ENCODE results near the gene ZNF121. TPM values are rescaled to one million over a fixed set of nuclear protein-coding genes. Genes with fewer than 3 reads are reported as not detected.

The ZNF121 gene
- total RNA-seq, 2 experiments from 2014 or later, result 57.1 to 60.1 TPM

- Mint-ChIP-seq H3K36me3 (ENCODE audit: low read depth) (peaks cover 95% of the 10 kb centered on the region), H3K27me3 (ENCODE audit: low read depth) (no peaks in the 10 kb centered on the region), H3K9me3 (peaks cover 64% of the 10 kb centered on the region), H3K4me3 (no peak overlapping the region), H3K4me1 (ENCODE audit: low read depth) (peaks cover 3% of the 10 kb centered on the region), H3K27ac (no peak overlapping the region)
- intact Hi-C loops (cut with micrococcal nuclease), result no loop called here
- CTCF ChIA-PET, result no interaction called here
- DNase-seq, result peak; percentile 10
These were observed 52.4 kb downstream of the ZNF121 start for GRCh38 chr19:9531933-9532332.

- H3K4me1 Mint-ChIP-seq (ENCODE audit: low read depth), result no peaks in the 10 kb centered on the region
- no peak overlapping the region for H3K4me3 Mint-ChIP-seq
- peaks cover 76% of the 10 kb centered on the region for H3K9me3 Mint-ChIP-seq
- no peaks in the 10 kb centered on the region for H3K27me3 Mint-ChIP-seq (ENCODE audit: low read depth)
- intact Hi-C loops (cut with micrococcal nuclease), result no loop called here
- H3K27ac Mint-ChIP-seq, result no peak overlapping the region
- peaks cover 87% of the 10 kb centered on the region for H3K36me3 Mint-ChIP-seq (ENCODE audit: low read depth)
- DNase-seq, result no peak
- CTCF ChIA-PET, result no interaction called here
These were observed 55.5 kb downstream of the ZNF121 start for GRCh38 chr19:9528757-9529336.

- H3K27ac Mint-ChIP-seq, result no peak overlapping the region
- CTCF ChIA-PET, result no interaction called here
- peaks cover 66% of the 10 kb centered on the region for H3K36me3 Mint-ChIP-seq (ENCODE audit: low read depth)
- no peaks in the 10 kb centered on the region for H3K4me1 Mint-ChIP-seq (ENCODE audit: low read depth)
- H3K4me3 Mint-ChIP-seq, result no peak overlapping the region
- no peak for DNase-seq
- peaks cover 63% of the 10 kb centered on the region for H3K9me3 Mint-ChIP-seq
- no peaks in the 10 kb centered on the region for H3K27me3 Mint-ChIP-seq (ENCODE audit: low read depth)
- intact Hi-C loops (cut with micrococcal nuclease), result no loop called here
These were observed 60.3 kb downstream of the ZNF121 start for GRCh38 chr19:9523885-9524474.

Other genes with a start within 250 kb of the ZNF121 start
- under 1 TPM; 0.64 to 0.91 TPM for gene ZNF177, start 221.5 kb downstream of the ZNF121 start, total RNA-seq
- 10 to 100 TPM; 19.7 to 21.9 TPM for gene ZNF266, start 148.9 kb downstream of the ZNF121 start, total RNA-seq
- gene ZNF560, start 85.9 kb downstream of the ZNF121 start, total RNA-seq, result under 1 TPM in 1 of 2 experiments, not detected in 1; 0.12 TPM
- 10 to 100 TPM; 11.2 to 12.3 TPM for gene ZNF426, start 45.9 kb downstream of the ZNF121 start, total RNA-seq
- gene ZNF561, start 36.7 kb upstream of the ZNF121 start, total RNA-seq, result 10 to 100 TPM; 28.7 to 29.4 TPM
- gene ZNF562, start 90.6 kb upstream of the ZNF121 start, total RNA-seq, result 10 to 100 TPM; 20.1 to 21.9 TPM
- 1 to 10 TPM; 2.0 to 3.5 TPM for gene ZNF846, start 184.2 kb upstream of the ZNF121 start, total RNA-seq
- 10 to 100 TPM; 17.5 to 19.8 TPM for gene FBXL12, start 234.6 kb upstream of the ZNF121 start, total RNA-seq
- gene UBL5, start 243.4 kb upstream of the ZNF121 start, total RNA-seq, result 100 to 1,000 TPM; 287 to 298 TPM

Measured in activated naive CD4-positive, alpha-beta T cell treated with anti-CD3 and anti-CD28 coated beads for 36 hours (primary cell).